GM12873 (cell line): Measurements from ENCODE around the gene C19orf53.

Experiments used
- TF ChIP-seq, protein P1 (sequence below): IDR thresholded peaks from 2 replicates; pipeline ENCODE4 v1.5.1; 2012; ENCODE audit warnings: low read depth, mild to moderate bottlenecking, moderate library complexity, low read length, control low read depth; ENCODE audit not compliant: insufficient read depth; ENCODE audit errors: missing control alignments

Gene C19orf53

DNA sequence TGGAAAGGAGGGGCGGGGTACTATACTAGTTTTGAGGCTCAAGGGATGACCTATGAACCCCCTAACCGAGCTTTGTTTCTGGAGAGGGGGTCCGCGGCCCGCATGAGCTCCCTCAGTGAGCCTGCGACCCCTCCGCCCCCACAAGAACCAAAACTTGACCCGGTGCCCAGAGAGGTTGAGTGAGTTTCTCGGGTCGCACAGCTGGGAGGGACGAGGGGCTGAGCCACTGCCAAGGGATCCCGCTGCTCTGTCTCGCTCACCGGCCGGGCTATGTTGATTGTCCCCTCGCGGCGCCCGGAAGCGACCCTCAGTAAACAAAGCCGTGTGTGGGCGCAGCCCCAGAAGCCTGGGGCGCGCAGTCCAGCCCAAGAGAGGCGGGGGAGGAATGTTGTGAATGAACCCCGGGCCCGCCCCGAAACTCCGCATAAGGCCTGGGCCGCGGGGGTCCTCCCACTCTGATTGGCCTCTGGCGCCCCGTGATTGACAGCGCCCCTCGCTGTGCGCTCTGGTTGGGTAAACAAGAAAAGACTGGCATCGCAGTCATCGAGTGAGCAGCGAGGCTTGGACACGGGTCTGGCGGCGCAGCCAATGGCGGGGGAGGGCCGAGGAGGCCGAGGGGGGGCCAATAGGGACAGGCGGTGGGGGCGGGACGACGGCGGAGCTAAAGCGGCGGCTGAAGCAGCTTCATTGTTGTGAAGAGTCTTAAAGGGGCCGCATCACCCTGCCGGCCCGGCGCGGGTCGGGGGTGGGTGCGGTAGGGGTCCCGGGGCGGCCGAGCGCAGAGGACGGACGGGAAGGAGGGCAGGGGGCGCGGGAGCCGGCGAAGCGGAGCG is 20.7 kb downstream of the C19orf53 start, which contains the start of gene ZSWIM4:
ZSWIM4 (plus strand) TSS at position 687 of the 833 bp plus-strand sequence. CDS start 206 bp downstream, outside the sequence.
- TF ChIP-seq, protein P1, sequence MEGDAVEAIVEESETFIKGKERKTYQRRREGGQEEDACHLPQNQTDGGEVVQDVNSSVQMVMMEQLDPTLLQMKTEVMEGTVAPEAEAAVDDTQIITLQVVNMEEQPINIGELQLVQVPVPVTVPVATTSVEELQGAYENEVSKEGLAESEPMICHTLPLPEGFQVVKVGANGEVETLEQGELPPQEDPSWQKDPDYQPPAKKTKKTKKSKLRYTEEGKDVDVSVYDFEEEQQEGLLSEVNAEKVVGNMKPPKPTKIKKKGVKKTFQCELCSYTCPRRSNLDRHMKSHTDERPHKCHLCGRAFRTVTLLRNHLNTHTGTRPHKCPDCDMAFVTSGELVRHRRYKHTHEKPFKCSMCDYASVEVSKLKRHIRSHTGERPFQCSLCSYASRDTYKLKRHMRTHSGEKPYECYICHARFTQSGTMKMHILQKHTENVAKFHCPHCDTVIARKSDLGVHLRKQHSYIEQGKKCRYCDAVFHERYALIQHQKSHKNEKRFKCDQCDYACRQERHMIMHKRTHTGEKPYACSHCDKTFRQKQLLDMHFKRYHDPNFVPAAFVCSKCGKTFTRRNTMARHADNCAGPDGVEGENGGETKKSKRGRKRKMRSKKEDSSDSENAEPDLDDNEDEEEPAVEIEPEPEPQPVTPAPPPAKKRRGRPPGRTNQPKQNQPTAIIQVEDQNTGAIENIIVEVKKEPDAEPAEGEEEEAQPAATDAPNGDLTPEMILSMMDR = no peak

DNA sequence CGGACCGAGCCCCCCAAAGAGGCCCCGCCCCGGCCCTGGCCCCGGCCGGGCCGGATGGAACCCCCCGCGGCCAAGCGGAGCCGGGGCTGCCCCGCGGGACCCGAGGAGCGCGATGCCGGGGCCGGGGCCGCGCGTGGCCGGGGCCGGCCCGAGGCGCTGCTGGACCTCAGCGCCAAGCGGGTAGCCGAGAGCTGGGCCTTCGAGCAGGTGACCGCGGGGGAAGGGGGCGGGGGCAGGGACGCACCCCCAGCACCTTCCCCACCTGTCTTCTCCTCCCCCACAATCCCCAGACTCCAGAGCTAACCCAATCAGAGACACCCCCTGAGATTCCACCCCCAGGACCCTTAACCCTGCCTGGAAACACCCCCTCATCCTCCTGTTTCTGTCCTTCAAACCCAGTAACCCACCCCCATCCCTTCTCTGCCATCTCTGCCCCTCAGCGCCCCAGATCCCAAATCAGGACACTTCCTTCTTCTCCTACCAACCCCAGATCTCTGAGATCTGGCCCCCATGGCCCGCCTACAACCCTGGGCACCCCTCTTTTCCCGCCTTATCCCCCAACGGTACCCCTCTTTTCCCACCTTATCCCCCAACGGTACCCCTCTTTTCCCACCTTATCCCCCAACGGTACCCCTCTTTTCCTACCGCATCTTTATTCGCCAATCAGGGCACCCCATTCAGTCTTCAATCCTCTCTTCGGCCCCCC is 21.5 kb downstream of the C19orf53 start:
- TF ChIP-seq, protein P1 = no peak

DNA sequence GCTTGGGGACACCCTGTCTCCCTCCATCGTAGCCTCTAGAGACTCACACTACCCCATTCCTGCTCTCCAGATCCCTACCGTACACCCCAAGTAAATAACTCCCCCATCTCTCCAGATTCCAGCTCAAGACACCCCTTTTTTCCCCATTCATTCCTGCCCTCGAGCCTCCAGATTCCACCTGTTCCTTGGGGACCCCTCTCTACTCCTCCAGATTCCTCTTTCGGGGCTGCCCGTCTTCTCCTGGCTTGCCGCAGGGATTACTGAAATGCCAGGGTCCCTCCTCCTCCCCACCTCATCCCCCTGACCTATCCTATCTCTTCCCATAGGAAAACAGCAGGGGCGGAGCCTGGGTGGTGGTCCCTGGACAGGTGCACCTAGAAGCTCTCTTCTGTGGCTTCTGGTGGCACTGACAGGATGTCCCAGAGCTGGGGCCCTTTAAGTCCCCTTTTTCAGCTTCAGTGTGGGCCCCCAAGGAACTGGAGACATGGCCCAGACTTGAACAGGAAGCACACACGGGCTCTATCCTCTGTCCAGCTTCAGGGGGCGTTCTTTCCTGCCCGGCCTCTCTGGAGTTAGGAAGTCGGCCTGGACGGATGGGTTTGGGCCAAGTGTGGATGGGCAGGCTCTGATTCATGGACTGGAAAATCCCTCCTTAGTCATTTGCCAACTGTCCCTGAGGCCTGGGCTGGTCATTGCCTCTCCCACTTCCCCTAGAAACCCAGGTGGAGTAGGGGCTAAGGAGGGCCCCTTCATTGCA is 22.2 kb downstream of the C19orf53 start:
- TF ChIP-seq, protein P1 = no peak

DNA sequence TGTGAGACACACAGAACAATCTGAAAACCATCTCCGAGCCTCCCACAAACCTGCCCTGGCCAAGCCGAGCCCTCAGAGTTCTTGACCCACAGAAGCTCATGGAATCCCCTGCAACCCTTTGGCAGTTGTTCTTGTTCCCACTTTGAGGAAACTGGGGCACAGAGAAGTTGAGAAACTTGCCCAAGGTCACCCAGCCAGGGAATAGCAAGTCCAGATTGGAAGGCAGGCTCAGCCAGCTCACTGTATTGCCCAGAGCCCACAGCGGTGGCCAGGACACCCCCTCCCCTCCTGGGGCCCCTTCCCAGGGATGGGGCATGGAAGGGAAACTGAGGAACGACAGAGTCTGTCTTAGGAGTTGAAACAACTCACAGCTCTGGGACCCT is 22.8 kb downstream of the C19orf53 start:
- TF ChIP-seq, protein P1 = no peak

DNA sequence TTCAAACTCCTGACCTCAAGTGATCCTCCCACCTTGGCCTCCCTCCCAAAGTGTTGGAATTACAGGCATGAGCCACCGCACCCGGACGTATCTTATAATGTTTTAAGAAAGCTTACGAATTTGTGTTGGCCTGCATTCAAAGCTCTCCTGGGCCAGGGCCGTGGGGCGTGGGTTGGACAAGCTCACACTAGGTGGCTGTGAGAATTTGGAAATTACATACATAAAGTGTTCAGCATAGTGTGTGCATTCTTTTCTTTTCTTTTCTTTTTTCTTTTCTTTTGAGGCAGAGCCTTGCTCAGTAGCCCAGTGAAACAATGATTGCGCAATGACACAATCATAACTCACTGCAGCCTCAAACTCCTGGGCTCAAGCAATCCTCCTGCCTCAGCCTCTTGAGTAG is 23.6 kb downstream of the C19orf53 start:
- TF ChIP-seq, protein P1 = no peak

DNA sequence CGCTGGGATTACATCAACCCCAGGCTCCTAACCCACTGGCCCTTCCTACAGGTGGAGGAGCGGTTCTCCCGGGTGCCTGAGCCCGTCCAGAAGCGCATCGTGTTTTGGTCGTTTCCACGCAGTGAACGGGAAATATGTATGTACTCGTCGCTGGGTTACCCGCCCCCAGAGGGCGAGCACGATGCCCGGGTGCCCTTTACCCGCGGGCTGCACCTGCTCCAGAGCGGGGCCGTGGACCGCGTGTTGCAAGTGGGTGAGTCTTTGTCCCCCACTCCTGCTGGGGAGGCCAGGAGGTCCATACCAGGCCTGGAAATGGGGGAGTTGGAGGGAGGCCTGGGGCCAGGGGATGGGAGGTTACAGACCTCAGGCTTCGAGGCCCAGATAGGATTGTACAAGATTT is 25.4 kb downstream of the C19orf53 start:
- TF ChIP-seq, protein P1 = no peak

DNA sequence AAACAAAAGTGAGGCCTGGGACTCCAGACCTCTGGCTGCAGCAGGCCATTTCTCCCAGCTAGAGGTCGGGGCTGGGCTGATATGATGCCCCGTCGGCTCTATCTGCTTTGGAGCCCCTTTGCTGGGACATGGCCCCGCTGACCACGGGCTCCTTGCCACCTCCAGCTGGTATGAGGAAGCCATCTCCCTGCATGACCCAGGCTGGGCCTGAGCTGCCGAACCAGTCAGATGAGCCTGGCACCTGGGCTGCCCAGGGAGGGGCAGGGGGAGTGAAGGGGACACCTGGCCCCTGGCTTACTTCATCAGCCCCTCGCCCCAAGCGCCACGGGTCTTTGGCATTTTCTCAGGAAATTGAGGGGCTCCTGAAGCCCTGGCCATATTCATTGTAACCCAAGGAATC is 28.8 kb downstream of the C19orf53 start:
- TF ChIP-seq, protein P1 = no peak
